HTR-8/SVneo (cell line): Measurements from ENCODE around the gene ASNSD1.
"Not testable (repeated sequence)": the region's sequence is repeated elsewhere in the genome, so short reads cannot be mapped to it uniquely, and the experiment has no call there.

Source experiments
- DNase-seq: peaks from one replicate; pipeline ENCODE4 v3.0.0; 2011; ENCODE audit warnings: low spot score, mixed read lengths; ENCODE audit not compliant: insufficient read length
- FAIRE-seq: peaks from 2 replicates; lab custom pipeline; 2011; peaks lifted over from hg19 to GRCh38; lab: Jason Lieb, UNC

Gene ASNSD1

DNA sequence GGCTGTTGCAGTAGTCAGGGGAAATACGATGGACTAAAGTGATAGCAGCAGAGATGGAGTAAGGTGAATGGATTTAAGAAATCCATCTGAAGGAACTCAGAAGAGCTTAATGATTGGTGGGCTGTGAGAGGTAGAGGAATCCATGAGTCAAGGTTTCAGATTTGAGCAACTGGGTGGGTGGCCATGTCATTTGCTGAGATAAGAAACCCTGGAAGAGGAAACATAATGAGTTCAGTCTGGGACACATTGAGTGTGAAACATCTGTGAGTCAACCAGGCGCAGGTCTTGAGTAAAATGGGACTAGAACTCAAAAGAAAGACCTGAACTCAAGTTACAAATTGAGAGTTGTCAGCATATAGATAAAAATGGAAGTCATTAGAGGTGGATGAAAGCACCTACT lies 19.7 kb upstream of the ASNSD1 start:
- FAIRE-seq (no peak), DNase-seq (no peak)

DNA sequence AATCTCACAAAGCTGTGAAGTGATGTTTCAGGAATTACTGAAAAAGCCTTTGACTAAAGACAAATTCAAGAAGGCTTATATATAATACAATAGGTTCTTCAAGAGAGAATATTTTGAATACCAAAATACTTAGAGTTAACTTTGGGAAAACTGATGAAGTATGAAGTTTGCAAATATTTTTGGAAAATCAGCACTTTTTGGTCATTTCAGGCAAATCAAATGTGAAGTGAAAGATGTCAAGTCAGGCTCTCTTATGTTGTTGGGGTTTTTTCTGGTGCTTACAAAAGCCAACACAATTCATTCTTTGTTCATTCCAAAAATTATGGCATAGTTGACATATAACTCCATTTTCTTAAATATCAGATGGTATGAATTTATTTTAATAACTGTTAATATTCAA lies 14.7 kb upstream of the ASNSD1 start:
- DNase-seq (no peak), FAIRE-seq (no peak)

DNA sequence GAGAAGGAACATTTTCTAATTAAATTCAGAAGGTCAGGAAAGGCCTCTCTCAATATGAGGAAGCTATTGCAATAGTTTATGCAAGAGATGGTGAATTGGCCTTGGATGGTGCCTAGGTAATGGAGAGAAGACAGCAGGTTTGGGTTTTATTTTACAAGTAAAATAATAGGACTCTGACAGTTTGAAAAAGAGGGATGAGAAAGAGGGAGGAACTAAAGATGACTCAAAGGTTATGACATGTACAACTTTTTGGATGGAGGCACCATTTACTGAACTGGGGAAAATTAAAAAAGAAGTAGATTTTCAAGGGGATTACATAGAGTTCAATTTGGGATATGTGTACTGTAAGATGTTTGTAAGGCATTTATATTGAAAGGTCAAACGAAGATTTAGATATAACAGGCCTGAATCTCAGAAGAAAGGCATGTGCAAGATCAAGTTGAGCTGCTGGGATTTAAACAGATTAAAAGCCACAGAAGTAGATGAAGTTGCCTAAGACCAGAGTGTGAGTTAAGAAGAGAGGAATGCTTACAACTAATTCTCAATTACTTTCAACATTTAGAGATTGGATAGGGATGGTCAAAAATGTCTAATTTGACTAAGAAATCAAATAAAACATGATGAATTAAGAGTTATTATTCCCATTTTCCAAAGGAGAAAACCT lies 12.3 kb upstream of the ASNSD1 start:
- FAIRE-seq (no peak), DNase-seq (no peak)

DNA sequence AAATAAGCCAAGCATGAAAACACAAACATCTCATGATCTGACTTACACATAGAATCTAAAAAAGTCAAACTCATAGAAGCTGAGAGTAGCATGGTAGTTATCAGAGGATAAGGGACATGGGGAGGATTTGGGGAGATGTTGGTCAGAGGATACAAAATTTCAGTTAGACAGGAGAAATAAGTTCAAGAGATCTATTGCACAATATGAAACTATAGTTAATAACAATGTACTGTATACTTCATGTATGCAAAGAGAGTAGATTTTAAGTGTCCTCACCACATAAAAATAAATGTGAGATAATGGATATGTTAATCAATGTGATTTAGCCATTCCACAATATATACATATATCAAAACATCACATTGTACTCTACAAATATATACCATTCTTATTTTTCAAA lies 10.0 kb upstream of the ASNSD1 start:
- no peak for FAIRE-seq
- DNase-seq: no peak

DNA sequence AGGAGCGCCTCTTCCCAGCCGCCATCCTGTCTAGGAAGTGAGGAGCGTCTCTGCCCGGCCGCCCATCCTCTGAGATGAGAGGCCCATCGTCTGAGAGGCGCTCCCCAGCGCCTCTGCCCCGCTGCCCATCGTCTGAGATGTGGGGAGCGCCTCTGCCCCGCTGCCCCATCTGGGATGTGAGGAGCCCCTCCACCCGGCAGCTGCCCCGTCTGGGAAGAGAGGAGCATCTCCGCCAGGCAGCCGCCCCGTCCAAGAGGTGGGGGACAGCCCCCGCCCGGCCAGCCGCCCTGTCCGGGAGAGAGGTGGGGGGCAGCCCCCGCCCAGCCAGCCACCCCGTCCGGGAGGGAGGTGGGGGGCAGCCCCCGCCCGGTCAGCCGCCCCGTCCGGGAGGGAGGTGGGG lies 7.8 kb upstream of the ASNSD1 start:
- DNase-seq, FAIRE-seq: not testable (repeated sequence)

DNA sequence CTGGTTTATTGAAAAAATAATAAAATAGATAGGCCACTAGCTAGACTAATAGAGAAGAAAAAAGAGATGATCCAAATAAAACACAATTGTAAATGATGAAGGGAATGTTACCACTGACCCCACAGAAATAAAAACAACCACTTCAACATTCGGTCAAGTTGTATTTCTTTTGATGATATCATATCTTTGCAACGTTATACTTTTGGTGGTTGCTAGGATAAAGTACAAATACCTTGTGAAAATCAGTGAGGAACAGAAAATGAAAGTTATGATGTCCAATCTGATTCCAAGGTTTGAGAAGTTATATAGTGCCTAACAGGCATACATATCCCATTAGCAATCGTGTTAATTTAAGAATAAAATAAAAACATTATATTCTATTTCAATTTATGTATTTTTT lies 6.6 kb upstream of the ASNSD1 start:
- FAIRE-seq (no peak), DNase-seq (no peak)

DNA sequence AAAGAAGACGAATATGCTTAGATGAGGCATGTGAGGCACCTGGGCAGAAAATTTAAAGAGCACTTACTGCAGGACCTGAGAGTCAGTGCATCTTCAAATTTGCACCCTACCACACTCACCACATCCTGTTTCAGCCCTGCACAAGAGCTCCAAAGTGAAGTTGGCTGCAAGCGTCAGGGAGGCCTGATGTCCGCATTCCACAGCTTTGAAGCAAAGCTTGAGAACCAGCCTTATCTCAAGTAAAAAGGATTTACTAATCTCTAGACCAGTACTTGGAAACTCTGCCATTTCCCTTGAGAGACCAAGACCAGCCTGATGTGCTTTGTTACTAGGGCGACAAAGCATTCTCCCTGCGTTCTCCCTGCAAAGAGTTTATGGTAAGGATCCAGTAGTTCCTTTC lies 3.4 kb upstream of the ASNSD1 start:
- FAIRE-seq: no peak
- no peak for DNase-seq

DNA sequence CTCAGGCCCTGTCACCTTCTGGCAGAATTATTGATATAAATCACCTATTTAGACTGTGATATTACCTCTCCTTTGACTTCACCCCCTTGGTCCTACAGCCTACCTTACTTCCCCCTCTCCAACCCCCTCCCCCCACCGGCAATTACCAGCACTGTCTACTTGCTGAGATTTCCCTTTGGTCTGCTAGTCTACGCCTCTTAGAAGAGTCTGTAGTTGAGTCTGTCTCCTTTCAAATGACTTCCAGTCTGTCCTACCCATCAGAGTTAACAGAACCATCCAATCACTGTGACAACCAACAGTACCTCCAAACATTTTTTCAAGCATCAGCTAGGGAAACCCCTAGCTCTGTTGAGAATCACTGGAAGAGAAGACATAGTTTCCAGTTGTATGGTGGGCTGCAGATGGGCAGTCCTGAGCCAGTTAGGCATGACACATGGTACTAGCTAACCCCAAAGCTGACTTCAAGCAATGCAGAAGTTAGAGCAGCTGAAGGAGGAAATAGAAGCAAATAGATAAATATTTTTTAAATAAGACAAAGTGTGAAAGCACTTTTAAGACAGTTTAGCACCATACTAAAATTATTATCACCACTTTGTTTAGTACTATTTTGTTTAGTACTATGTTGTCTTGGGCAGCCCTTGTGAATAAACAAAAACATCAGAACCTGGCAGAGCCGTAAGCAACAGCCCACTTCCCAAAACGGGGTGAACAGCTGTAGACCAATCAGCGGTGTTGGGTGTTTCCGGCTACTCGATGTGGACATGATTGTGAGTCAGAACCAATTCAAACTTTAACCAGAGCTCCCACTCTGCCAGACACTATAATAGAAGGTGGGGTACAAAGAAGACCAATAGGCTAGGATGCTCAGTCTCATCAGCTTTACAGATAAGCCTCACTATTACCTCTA lies 2.7 kb upstream of the ASNSD1 start:
- FAIRE-seq (no peak), DNase-seq (no peak)

DNA sequence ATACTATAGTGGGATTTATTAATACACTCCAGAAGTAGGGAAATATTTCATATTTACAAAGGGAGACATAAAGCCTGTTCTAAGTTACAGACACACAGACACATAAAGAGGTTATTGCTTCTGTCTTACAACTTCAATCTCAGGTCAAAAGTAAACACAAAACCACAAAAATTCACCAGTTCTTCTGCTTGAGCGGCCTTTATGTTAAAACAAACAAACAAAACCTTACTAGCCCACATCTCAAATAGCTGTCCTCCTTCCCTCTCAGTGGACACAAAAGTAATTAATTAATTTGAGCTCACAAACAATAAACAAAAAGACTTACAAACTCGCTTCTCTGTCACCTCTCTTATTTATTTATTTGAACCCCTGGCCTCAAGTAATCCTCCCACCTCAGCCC lies 1.5 kb upstream of the ASNSD1 start:
- DNase-seq (no peak), FAIRE-seq (no peak)

DNA sequence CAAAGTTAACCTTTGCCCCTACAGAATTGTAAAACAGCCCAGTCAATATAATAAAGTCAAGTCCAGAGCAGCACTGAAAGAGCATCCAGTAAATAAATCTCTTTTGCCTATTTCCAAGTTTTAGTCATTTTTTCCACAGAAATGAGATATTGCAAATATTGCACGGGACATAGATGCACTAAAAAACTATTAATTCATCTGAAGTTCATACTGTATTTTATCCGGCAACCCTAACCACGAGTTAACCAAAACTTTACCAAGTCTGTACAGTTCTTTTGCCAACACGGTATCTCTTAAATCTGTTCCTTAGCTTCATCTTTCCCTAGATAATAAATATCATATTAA lies 484 bp upstream of the ASNSD1 start:
- DNase-seq (no peak), FAIRE-seq (no peak)

DNA sequence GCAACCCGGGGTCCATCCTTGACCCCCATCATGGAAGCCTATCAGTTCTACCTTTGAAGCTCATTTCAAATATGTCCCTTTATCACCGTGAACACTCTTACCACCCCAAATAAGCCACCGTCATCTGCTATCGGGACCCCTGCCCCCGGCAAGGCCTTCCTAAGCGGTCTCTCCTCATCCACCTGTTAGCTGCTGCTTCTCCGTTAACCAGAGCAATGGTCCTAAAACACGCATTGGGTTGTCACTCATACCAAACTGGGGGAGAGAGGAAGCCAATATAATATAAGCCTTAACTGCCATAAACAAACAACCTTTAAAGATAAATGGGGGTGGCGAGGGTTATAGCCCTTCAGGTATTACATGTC lies 680 bp downstream of the ASNSD1 start:
- FAIRE-seq: no peak

DNA sequence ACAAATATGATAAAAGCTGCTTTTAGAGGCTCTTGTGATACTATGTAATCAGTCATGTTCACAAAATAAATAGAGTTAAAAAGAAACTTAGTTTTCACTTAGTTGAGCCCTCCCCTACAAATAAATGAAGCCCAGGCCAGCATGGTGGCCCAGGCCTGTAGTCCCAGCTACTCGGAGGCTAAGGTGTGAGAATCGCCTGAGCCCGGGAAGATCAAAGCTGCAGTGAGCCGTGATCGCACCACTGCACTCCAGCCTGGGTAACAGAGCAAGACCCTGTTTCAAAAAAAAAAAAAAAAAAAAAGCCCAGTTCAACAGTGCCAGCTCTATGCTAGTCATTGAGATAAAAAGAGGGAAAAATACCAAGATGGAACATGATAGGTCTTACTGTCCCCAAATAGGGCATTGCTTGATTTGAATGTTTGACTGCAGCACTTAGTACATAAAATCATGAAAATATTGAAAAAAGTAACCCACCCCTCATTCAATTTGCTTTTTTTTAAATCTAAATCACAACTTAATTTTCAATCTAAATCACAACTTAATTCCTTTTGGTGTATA lies 1.5 kb downstream of the ASNSD1 start:
- FAIRE-seq (no peak), DNase-seq (no peak)

More for the DNA sequence above, 680 bp downstream of the ASNSD1 start:
- DNase-seq: no peak

DNA sequence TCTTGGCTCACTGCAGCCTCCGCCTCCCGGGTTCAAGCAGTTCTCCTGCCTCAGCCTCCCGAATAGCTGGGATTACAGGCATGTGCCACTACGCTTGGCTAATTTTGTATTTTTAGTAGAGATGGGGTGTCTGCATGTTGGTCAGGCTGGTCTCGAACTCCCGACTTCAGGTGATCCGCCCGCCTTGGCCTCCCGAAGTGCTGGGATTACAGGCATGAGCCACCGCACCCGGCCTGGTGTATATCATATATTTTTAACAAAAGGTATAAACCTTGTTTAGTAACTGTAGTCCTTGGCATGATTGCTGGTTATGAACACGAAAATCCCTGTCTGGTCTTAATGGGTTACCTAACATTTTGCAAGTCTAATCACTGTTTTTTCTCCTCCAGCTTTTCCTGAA lies 2.1 kb downstream of the ASNSD1 start:
- not testable (repeated sequence) for DNase-seq, FAIRE-seq

DNA sequence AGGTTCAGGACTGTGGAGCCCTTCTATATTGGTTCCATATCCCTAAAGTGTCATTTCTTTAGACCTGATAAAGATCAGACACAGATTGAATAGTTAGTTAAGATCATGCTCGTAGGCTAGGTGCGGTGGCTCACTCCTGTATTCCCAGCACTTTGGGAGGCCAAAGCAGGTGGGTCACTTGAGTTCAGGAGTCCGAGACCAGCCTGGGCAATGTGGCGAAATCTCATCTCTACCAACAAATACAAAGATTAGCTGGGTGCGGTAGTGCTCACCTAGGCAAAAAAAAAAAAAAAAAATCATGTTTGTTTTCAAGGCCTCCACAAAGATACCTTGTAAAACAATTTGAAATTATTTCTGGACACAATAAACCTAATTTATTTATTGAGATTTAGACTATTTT lies 8.7 kb downstream of the ASNSD1 start:
- FAIRE-seq (no peak), DNase-seq (no peak)

DNA sequence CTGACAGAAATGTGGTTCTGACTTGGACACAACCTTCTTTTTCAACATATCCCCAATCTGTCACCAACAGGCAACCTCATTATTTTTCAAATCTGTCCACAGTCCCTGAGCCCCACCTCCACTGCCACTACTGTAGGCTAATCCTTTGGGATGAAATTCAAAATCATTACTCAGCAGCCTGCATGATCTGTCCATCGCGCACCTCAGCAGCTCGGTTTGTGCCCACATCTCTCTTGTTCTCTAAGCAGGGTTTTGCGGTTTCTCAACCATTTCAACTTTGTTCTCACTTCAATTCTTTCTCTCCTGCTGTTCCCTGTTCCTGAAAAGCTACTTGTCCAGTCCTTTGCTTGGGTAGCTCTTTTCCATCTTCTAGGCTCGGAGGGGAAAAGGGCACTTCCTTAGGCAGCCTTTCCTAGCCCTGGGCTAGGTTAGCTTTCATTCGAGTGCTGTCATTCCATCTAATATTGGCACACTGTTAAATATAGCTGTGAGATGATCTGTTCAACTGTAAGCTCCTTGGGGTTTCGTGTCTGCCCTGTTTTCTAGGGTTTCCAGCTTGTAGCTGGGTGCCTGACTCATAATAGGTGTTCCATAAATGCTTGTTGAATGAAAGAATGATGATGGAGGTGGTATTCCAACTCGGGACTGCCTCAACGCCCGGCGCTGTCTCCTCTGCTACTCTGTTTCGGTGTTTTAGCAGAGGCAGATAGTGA lies 12.6 kb downstream of the ASNSD1 start:
- no peak for FAIRE-seq
- no peak for DNase-seq

DNA sequence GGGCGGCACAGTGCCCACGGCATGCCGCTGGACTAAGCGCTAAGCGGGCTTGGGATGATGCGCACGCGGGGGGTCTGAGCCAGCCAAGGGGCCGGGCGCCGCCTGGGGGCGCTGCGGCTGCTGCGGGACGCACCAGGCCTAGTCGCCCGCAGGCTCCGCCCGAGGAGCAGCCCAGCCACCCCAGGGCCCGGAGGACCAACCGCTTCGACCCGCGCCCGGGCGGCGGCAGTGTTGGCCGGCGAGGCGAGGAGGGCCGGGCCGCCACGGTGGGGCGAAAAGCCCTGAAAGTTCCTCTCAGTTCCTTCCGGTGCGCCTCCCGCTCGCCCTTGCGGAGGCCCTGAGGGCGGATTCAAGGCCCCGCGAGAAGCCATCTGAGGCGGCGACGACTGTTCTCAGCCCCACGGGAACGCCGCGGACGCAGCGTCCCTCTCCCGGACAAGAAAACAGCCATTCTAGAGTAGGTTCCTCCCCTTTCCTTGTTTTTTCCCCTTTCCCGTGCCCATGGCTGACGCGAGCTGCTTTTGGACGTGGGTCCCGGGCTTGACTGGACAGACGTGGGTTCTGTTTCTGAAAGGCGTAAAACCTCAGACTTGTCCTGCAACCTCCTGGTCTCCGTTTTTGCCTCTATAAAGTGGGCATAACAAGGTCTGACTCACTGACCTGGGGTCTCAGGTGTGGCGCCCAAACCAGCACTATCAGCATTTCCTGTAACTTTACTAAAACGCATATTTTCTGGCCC lies 13.3 kb downstream of the ASNSD1 start, which contains the start of gene ANKAR:
TSS of gene ANKAR (plus strand) at position 297 of the 739 bp plus-strand sequence. CDS start 1,821 bp downstream, outside the sequence.
- DNase-seq (peak; percentile 79), FAIRE-seq (peak; percentile 91)

DNA sequence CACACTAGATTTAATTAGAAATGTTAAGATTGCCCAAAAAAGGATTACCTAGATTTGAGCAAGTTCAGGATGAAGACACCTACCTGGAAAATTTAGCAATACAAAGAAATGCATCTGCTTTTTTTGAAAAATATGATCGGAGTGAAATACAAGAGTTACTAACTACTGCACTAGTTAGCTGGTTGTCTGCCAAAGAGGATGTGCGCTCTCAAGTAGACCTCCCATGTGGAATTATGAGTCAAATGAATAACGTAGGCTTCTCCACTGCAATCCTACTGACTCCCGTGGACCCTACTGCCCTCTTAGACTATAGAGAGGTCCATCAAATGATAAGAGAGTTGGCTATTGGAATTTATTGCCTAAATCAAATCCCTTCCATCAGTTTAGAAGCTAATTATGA lies 15.2 kb downstream of the ASNSD1 start:
- no peak for FAIRE-seq
- DNase-seq: no peak

DNA sequence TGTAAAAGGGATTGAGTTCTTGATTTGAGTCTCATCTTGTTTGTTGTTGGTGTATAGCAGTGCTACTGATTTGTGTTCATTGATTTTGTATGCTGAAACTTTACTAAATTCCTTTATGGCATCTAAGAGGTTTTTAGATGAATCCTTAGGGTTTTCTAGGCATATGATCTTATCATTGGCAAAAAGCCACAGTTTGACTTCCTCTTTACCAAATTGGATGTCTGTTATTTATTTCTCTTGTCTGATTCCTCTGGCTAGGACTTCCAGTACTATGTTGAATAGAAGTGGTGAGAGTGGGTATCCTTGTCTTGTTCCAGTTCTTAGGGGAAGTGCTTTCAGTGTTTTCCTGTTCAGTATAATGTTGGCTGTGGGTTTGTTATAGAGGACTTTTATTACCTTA lies 18.0 kb downstream of the ASNSD1 start:
- FAIRE-seq (no peak), DNase-seq (no peak)

DNA sequence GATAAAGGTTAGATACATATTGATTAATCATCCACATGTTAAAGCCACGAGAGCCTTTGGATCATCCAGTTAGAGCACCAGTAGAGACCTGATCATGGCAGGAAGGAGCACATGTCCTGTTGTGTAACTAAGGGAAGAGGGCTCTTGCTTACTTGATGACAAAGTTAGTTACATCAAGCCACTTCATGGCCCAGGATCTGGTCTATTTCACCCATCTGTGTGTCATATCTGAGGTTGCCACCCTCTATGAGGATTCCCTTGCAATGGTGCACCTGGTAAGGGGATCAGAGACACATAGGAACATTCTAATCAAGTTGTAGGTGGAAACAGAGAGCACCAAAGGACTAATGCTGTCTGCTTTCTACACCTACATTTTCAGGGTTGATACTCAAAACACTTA lies 19.9 kb downstream of the ASNSD1 start:
- DNase-seq (no peak), FAIRE-seq (peak; percentile 36)

DNA sequence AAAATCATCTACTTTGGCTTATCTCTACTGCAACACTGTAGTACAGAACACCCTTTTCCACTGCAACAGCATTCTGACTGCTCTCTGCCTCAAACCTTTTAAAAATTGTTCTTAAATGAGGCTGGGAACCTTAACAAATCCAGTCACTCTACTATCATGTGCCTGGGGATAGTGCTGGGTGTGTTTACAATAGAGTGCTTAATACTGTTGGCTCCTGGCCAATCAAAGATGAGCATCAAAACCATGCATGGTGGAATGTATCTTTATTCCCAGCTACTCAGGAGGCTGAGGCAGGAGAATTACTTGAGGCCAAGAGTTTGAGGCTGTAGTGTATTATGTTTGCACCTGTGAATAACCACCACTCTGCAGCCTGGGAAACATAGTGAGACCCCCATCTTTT lies 20.6 kb downstream of the ASNSD1 start:
- DNase-seq: no peak
- no peak for FAIRE-seq
